ENCODE measurements around the gene TPM4.
A peak's percentile ranks its signal among the peaks of the same experiment; 100 is the strongest.
"Not testable (repeated sequence)": the region's sequence is repeated elsewhere in the genome, so short reads cannot be mapped to it uniquely, and the experiment has no call there.

The TPM4 gene

DNA sequence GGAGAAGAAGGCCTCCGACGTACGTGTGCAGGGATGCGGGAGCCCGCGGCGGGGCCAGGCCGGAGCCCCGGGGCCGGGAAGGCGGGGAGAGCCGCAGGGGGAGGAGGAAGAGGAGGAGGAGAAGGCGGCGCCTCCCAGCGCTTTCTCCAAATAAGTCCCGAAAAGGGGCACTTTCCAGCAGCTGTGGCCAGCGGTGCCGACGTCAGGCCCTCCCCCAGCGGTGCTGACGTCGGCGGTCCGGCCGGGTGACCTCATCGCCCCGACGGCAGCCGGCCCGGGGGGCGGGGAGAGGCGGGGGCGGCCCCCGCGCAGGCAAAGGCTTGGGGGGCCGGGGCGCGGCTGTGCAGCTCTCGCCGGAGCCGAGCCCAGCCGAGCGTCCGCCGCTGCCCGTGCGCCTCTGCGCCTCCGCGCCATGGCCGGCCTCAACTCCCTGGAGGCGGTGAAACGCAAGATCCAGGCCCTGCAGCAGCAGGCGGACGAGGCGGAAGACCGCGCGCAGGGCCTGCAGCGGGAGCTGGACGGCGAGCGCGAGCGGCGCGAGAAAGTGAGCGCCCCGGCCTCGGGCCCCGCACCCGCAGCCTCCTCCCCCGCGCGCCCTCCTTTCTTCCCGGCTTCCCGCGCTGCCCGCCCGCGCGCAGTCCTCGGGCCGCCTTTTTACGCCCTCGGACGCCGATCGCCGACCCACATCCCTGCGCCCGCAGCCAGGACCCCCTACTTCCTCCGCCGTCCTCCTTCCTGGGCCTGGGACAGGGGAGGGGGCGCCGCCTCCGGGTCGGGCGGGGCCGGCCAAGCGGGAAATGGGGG is at the start of gene TPM4:
Gene TPM4, plus strand, starts transcription at position 342 of the 804 bp plus-strand sequence. Its CDS starts 71 bp downstream, at position 413.
- DNase-seq (ENCODE audit: low read depth in 2 of 2): peak; percentile 52 to 59

DNA sequence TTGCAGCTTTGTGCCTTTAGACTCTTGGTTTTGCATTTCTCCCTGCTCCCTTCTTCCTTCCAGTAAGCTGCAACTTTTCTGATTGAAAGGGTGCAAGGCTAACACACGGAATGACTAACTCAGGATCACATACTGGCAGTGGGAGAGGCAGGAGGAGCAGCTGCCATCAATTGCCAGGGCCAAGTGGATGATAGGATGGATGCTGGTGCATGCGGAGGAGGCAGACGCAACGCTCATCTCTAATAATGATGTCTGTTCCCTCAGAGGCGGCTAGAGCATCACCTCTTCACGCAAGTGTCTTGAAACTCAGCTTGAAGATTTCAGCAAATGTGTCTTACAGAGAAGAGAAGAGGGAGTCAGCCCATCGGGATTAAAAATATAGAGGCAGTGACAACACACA is 49.5 kb upstream of the TPM4 start:
- DNase-seq (ENCODE audit: low read depth in 2 of 2): no peak

DNA sequence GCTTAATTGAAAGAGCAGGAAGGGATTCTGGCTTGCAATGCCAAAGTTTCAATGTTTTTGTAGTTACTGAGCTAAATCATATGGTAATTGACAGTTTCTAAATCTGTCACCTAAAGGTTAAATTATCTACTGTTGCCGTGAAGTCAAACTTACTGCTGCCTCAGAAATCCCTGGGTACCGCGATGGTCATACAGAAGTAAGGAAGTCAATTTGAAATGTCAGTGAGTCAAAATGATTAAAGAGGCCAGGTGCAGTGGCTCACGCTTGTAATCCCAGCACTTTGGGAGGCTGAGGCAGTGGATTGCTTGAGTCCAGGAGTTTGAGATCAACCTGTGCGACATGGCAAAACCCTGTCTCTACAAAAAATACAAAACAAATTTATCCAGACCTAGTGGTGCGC is 48.8 kb upstream of the TPM4 start:
- DNase-seq (ENCODE audit: low read depth in 2 of 2): no peak

- DNase-seq (ENCODE audit: low read depth in 2 of 2): not testable (repeated sequence)
Measured at GRCh38 chr19:16030155-16030554, 46.1 kb upstream of the TPM4 start.

DNA sequence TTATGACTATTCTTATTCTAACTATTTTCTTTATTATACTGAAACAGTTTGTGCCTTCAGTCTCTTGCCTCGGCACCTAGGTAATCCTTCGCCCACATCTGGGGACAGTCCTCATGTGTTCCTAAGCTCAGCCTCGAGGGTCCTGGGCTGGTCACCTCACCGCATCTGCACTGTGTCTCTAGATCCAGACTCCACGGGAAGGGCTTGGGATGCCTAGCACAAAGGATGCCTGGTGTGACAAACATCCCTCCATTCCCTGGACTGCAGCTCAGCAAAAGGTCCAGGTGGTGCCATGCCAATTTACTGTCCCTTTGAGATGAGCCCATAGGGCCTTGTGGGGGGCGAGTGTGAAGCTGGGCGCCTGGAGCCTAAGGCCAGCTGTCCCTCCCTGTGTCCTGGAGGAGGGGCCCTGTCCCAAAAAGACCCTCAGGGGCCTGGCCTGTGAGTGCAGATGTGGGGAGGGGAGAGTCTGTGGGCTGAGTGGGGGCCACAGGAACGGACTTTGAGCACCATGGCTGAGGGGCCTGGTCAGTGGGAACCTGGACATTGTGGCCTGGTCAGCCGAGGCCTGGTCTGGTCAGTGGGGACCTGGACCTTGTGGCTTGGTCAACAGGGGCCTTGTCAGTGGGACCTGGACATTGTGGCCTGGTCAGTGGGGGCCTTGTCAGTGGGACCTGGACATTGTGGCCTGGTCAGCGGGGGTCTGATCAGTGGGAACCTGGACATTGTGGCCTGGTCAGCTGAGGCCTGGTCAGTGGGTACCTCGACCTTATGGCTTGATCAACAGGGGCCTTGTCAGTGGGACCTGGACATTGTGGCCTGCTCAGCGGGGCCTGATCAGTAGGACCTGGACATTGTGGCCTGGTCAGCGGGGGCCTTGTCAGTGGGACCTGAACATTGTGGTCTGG is 45.1 kb upstream of the TPM4 start:
- no peak for DNase-seq (ENCODE audit: low read depth in 2 of 2)

GRCh38 chr19:16031872-16032200 is 44.5 kb upstream of the TPM4 start:
- no peak for DNase-seq (ENCODE audit: low read depth in 2 of 2)

GRCh38 chr19:16032509-16033135 is 43.7 kb upstream of the TPM4 start:
- DNase-seq (ENCODE audit: low read depth in 2 of 2): no peak

DNA sequence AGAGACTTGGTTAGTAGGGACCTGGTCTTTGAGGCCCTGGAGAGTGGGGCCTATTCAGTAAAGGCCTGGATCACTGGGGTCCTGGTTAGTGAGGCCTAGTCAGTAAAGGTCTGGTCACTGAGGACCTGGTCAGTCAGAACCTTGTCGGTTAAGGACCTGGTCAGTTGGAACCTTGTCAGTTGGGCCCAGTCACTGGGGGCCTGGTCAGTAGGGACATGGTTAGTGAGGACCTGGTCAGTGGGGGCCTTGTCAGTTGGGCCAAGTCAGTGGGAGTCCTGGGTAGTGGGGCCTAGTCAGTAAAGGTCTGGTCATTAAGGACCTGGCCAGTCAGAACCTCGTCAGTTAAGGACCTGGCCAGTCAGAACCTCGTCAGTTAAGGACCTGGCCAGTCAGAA is 43.2 kb upstream of the TPM4 start:
- no peak for DNase-seq (ENCODE audit: low read depth in 2 of 2)

GRCh38 chr19:16033721-16034120 is 42.6 kb upstream of the TPM4 start:
- DNase-seq (ENCODE audit: low read depth in 2 of 2): no peak

DNA sequence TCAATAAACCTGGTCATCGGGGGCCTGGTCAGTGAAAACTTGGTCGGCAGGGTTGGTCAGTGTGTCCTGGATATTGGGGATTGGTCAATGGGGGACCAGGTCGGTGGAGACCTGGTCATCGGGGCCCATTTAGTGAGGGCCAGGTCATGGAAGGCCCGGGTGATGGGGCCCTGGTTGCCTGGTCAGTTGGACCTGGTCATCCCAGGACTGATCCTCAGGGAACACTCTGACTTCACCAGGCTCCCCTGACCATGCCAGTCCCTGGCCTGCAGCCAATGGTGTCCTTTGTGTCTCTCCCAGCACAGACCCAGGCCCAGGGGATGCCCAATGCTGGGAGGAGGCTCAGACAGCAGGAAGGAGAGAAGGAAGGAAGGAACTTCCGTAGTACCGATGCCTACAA is 42.1 kb upstream of the TPM4 start:
- DNase-seq (ENCODE audit: low read depth in 2 of 2): no peak

GRCh38 chr19:16034958-16035560 is 41.2 kb upstream of the TPM4 start:
- DNase-seq (ENCODE audit: low read depth in 2 of 2): no peak

DNA sequence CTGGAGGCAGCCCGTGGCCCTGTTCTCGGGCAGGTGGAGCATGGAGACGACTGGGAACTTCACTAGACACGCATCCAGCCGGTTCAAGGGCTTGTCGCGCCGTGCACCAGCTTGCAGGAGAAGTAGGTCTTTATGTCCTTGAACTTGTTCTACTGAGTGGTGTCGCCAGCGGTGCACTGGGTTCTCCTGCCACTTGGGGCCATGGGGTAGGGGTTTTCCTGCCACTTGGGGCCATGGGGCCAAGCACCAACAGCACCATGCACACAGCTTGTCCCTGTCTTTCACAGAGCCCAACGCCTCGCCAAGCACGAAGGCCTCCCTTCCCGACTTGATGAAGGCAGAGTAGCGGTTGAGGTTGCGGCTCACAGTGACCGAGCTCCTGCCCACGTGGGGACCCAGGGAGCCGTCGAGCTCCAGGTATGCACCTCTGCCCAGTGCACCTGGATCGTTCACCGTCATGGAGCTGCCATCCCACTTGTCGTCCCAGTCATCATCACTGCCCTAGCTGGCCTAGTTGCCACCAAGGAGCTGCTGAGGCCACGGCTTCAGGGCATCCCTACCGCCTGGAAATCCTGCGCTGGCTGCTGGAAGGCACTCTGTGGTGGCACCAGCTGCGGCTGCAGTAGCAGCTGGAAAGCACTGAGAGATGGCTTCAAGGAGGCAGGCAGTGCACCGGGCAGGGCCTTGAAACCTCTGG is 40.5 kb upstream of the TPM4 start:
- no peak for DNase-seq (ENCODE audit: low read depth in 2 of 2)

- no peak for DNase-seq (ENCODE audit: low read depth in 2 of 2)
Measured at GRCh38 chr19:16036397-16036925, 39.8 kb upstream of the TPM4 start.

GRCh38 chr19:16036941-16037340 is 39.4 kb upstream of the TPM4 start:
- no peak for DNase-seq (ENCODE audit: low read depth in 2 of 2)

- DNase-seq (ENCODE audit: low read depth in 2 of 2): no peak
Measured at GRCh38 chr19:16037424-16038195, 38.7 kb upstream of the TPM4 start.

GRCh38 chr19:16038196-16038695 is 38.0 kb upstream of the TPM4 start:
- DNase-seq (ENCODE audit: low read depth in 2 of 2): no peak

- no peak for DNase-seq (ENCODE audit: low read depth in 2 of 2)
Measured at GRCh38 chr19:16039081-16039480, 37.2 kb upstream of the TPM4 start.

DNA sequence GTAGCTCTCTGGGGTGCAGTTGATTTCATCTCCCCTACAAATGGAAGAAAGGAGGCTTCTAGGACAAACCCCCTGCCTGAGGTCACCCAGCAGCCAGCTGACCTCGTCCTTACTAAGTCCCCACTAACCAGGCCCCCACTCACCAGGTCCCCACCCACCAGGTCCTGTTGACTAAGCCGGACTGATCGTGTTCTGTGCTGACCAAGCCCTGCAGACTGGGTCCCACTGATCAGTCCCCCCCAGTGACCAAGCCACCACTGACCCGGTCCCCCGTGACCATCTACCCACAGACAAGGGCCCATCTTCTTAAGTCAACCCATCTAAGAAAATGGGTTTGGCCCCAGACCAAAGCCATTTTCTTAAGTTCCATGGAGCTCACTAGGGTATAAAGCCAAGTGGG is 36.8 kb upstream of the TPM4 start:
- no peak for DNase-seq (ENCODE audit: low read depth in 2 of 2)

- no peak for DNase-seq (ENCODE audit: low read depth in 2 of 2)
Measured at GRCh38 chr19:16040642-16041041, 35.7 kb upstream of the TPM4 start.

DNA sequence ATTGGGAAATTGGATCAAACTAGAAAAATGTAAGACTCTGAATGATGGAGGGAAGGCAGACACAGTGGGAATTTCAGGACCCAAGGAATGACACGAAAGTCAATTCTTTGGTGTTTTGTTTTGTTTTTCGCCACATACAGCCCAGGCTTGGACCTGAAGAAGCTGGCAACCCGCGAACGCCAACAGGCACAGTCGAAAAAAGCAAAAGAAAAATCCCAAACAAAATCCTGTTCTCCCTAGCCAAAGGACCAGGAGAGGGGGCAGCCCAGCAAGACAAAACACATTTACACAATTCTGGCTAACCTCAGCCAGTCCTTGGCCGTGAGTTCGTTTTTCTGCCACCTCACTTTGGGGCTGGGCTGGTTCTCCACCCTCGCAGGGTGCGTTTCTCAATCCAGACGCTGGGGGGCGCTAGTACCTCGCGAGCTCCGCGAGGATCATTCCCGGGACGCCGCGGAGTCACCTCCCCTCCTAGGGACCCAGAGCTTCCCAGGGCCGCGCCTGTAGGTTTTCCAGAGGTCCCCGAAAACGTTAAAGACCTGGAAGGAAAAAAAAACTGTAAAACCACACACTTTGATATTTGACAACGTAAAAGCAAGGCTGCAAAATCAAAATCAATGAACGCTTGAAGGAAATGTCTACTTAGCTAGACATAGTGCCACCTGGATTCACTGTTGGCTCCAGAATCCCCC is 34.9 kb upstream of the TPM4 start:
- peak; percentile 49 to 68 for DNase-seq (ENCODE audit: low read depth in 2 of 2)
